NCI-H2227 treated with DMSO at 0.1 percent for 48 hours (cell line): ENCODE results near the gene MBTPS1.

Experiments used
- DNase-seq: peaks from one replicate; lab custom pipeline; 2025; lab: John Stamatoyannopoulos, UW

MBTPS1 gene

DNA sequence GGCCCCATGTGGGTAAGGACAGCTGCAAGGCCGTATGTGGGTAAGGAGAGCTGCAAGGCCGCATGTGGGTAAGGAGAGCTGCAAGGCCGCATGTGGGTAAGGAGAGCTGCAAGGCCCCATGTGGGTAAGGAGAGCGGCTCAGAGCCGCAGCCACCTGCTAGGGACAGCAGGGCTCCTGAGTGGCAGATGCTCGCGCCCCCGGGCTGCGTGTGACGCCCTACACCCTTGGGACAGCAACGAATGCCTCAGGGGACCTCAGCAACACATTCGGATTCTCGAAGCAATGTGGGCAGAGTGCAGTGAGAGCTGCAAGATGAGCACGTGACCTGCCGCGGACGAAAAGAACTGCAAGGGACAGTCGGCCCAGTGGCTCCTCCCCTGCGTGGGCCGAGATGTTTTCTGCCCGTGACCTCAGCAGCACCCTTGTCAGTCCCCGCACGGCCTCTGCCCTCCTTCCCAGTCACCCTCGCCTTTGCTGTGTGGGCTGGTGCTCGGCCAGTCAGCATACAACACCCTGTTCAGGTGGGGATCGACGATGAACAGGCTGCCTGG lies 64.6 kb downstream of the MBTPS1 start:
- DNase-seq, result no peak

DNA sequence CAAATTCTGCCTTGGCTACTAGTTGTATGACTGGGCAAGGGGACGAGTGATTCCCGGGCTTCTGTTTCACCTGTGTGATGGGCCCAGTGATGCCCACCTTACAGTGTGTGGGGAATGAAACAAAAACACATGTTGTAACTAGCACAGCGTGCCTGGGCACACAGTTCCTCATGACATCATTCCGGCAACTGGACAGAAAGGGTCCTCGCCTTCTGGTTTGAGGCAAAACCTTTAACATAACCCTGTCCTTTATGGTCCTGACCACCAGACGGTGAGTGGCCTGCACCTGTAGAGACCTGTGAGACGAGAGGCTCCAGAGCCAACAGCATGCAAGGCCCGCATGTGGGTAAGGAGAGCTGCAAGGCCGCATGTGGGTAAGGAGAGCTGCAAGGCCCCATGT lies 66.4 kb downstream of the MBTPS1 start:
- DNase-seq, result no peak

DNA sequence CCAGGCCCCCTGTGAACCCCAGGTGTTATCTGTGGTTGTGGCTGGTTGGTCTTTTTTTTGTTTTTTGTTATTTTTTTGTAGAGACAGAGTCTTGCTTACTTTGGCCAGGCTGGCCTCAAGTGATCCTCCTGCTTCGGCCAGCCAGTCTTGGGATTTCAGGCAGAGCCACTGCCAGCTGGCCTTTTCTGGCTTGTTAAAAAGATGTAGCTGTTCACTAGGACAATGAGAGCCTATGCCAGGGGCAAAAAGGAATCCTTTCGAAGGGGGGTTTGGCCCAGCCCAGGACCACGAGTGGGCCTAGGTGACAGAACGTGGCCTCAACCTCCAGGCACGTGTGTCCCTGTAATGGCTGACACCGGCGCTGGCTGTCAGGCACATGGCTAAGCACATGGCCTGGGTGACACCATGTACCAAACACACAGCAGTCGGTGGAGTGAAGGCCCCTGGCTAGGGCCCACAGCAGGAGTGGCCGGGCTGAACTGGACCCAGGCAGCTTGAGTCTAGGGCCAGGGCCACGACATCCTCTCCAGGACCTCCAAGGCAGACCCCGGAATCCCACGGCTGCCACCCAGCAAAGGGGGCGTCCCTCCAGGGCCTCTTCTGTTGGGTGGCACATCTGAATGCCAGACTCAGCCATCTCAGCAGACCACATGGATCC lies 67.2 kb downstream of the MBTPS1 start:
- no peak for DNase-seq

DNA sequence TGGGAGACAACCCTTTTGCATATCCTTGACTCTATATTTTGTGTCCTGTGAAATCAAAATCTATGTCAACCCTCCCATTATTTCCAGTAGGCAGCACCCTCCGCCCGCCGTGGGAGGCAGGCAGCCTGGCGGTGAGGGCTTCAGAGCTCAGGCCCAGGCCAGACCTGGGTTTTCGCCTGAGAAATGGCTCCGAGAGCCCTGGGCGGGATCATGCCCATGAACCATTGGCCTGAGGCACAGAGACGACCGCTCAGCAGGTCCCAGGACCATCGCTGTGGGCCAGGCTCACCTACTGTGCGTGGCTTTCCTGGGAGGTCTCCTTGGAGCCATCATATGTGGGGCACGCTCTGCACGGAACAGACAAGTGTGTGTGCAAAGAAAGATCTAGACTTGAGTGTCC lies 67.9 kb downstream of the MBTPS1 start:
- no peak for DNase-seq

DNA sequence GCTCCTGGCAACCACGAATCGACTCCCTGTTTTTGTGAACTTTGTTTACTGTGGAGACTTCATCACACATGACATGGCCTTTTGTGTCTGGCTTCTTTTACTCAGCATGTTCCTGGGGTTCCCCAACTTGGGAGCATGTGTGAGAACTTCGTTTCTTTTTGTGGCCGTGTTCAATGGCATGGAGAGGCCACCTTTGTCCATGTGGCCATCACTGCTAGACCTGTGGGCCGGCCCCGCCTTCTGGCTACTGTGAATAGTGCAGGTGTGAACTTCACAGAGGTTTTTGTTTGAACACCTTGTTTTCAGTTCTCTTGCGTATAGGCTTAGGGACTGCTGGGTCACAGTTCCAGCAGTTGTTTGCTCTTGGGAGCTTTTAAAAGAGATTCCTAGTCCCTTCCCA lies 68.5 kb downstream of the MBTPS1 start:
- no peak for DNase-seq

DNA sequence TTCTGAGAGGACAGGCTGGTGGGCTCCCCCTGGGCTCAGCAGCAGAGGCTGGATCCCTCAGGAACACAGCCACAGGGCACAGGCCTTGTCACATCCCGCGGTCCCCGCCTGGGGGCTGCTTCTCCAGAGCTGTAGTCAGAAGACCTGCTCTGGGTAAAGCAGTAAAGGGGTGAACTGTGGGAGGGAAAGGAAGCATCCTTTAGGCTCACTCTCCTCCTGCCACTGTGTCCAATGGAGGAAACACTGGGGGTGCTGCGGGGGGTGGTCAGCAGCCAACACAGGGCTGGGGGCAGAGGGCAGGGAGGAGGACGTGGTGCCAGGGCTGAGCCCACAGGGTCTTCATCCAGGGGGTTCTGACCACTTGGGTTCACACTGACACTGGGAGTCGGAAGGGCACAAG lies 69.1 kb downstream of the MBTPS1 start:
- no peak for DNase-seq

DNA sequence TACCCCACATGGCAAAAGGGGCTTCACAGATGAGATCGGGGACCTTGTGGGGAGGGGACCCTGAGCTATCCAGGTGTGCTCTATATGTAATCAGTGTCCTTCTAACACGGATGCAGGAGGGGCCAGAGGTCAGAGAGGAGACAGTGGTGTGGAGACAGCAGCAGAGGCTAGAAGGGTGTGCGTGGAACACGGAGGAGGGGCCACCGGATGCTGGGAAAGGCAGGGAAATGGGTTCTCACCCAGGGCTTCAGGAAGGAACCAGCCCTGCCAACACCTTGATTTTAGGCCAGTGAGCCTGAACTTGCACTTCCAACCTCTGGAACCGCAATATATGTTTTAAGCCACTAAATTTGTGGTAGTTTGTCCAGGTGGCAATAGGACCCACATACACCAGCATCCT lies 69.5 kb downstream of the MBTPS1 start:
- DNase-seq, result no peak

DNA sequence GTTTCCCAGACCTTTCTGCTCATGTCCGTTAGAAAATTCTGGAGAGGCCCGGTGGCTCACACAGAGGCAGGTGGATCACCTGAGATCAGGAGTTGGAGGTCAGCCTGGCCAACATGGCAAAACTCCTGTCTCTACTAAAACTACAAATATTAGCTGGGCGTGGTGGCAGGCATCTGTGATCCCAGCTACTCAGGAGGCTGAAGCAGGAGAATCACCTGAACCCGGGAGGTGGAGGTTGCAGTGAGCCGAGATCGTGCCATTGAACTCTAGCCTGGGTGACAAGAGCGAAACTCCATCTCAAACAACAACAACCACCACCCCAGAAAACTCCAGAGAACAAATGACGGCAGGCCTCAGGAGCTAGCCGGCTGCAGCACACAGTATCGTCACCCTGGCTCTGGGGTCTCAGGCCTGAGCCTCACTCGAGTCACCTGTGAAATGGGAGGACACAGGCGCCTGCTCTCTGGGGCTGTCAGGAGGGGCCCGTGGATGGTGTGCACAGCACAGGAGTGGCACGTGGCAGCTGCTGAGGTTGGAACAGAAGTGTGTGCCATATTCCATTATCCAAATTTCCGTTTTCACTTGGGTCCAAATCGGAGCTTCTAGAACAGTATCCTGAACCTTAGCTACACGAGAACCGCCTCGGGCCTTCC lies 70.8 kb downstream of the MBTPS1 start:
- DNase-seq, result no peak

DNA sequence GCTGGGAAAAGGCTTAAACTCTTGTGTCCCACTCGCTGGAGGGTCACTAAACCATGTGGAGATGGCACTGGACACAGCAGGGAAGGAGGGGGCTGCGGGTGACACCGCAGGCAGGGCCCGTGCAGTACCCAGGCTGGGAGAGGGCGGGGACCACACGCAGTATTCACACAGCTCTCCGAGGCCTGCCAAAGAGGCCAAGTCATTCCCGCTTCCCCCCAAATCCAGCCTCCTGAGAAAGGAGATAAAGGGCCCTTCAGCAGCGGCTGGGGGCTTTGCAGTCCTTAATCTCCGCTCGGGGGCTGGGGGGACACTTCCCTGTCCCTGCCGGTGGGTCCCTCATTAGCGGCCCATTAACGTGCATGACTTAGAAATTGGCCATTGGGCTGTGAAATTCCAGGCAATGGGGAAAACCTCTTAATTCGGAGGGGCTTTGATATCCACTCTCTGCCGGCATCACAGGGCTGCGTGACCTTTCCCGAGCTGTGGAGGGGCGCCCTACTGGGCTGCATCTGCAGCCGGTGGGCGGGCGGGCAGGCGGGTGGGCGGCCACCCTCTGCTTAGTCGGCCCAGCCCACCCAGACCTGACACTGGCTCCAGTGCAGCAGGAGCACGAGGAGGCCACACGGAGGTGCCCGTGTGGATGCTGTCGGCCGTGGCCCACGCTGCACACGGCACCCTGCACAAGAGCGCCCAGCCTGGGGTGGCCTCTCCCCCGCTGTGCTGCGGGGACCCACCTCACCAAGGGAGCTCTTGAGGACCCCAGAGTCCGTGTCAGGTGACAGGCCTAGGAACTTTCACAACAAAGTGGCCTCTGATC lies 71.5 kb downstream of the MBTPS1 start:
- no peak for DNase-seq

DNA sequence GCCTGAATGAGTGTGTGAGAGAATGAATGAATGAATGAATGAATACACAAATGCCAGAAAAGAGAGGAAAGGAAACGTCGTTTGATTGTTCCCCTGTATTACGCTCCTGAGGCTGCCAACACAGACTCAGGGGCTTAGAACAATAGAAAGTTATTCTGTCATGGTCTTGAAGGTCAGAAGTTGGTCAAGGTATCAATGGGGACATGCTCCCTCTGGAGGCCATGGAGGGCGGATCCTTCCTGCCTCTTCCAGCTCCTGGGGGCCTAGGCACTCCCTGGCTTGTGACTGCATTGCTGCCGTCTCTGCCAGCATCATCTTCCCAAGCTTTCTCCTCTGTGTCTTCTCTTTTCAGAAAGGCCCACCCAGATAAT lies 72.6 kb downstream of the MBTPS1 start:
- no peak for DNase-seq

DNA sequence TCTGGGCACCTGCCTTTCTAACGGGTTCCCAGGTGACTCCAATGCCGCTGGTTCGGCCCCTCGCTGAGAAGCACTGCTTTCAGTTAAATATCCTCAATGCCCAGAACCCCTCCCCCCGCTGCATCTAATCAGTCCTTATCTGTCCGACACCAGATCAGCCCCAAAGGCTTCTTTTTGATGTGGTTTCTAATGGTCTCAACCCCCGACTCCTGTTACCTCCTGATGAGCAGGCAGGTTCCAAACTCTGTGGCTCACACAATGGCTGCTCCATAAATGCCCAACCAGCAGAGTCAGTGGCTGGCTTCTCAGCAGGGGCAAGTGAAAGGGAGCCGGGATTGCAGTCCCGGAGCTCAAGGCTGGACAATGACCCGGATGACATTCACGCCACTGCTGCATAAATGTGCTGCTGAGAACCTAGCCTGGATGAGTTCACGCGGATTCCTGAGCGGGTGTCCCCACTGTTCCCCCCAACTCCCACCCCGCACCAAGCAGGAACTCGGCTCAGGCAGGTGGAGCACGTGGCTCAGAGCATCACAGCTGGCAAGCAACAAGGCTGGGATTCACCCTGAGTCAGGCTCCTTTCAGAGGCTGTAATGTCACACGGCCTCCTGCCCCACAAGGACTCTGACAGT lies 73.1 kb downstream of the MBTPS1 start:
- no peak for DNase-seq

DNA sequence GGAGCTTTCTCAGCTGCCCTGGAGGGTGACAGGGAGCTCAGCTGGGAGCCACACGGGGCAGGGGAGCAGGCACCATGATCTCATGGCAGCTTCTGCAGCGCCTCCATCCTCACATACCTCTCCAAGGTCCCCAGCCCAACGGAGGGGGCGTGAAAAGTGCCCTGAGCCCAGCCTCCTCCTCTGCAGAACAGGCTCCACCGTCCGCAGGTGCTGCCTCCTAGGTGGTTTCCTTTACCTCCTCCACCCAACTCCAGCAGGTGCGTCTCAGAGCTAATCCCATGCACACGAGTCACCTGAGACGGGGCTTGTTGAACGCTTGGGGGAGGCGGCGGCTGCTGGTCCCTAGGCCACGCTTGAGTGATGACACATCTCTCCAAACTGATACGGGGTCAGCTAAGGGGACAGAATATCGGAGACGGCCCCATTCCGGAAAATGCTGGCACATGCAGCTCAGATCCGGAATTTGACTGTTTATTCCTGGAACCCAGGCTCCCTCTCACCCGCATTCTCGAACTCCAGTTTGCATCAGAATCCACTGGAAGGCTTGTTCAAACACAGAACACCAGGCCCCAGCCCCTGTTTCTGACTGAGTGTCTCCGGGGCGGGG lies 73.8 kb downstream of the MBTPS1 start:
- DNase-seq, result no peak

DNA sequence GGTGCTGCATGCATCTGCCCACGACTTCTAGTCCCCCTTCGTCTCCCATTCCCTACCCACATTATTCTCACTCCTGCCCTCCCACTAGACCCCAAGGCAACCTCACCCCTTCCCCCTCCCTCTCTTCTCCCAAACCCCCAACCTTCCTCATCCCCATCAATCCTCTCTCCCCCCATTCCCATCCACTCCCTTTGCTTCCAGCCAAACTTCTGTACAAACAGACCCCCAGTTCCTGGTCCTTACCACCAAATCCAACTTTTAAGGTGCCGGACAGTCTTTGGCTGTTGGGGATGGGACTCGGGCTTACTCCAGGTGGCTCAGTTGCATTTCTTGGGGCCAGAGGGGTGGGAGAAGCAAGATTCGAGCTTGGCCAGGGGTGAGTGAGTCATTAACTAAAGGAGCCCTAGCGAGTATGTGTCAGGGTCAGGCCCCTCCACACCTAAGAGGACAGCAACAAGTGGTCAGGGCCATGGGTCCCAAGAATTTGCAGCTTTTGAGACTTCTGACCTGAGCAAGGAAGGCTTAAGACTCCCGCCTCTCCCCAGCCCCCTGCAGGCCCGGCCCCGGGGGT lies 74.3 kb downstream of the MBTPS1 start, which contains the start of gene SLC38A8:
Gene SLC38A8, minus strand, starts transcription at position 488 of the 571 bp plus-strand sequence. CDS start 638 bp downstream, outside the sequence.
- DNase-seq, result no peak

DNA sequence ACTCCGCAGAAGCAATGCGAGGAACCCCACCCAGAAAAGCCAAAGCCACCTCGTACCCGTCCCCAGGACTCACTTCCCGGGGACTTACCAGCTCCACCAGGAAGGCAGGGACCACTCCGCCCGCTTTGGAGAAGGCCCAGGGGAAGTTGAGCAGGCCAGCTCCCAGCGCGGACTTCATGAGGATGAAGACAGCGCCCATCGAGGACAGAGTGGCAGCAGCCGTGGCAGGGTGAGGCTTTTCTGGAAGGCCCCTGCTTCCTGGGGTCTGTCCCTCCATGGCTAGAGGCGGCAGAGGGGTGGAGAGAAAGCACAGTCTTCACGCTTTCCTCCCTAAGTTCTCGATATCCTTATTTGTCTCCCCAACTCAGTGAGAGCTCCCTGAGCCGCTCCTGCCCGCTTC lies 74.9 kb downstream of the MBTPS1 start:
- no peak for DNase-seq

DNA sequence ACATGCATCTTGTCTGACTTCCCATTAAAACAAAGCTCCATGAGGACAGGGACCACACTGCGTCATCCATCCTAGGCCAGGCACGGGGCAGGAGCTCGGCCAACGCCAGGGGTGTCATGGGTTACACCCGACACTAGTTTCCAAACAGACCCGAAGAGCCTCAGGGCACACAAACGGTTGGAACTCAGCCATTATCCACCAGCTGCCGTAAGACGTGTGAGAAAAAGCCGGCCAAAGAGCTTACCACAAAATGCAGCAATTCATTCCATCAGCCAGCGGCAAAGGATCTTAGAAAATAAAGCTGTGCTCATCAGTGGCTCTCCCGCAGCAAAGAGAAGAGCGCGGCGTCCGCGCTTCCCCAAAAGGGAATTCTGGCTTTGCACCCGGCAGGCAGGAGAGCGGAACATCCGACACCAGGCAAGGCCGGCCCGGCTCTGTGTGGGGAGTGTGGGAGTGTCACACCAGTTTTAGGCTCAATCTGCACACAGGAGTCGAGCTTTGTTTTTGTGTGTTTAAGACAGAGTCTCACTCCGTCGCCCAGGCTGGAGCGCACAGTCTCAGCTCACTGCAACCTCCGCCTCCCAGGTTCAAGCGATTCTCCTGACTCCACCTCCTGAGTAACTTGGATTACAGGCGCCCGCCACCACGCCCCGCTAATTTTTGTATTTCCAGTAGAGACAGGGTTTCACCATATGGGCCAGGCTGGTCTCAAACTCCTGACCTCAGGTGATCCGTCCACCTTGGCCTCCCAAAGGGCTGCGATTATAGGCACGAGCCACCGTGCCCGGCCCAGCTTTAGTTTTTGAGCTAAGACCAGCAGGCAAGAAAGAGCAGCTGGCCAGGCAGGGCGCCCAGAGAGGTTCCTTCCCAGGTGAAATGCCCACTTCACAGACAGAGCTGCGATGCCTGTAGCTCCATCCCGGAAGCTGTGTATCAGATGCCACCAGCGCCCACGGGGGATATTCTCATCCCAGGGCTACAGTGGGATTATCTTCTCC lies 75.6 kb downstream of the MBTPS1 start:
- no peak for DNase-seq

DNA sequence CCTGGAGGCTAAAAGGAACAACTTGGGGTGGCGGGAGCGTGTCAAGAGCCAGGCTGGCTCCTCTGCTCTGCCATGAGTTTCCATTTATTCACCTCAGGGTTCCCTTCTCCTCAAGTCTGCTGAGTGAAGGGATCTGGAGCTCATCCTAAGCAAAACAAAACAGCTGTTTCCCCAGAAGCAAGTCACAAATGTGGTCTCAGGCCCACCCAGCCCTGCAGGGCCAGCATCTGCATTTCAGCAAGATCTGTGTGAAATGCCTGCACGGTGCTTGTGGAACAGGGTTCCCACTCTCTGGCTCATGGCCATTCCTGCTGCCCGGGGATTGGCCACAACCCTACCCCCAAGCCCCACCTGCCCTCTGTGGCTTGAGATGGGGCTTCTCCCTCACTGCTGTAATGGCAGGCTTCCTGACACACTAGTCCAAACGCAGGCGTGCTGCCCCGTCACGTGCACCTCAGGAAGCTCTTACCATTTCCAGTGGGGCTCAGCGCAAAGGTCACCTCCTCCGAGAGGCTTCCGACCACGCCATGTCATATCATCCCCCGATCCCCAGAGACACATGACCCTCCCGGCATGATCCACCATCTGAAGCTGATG lies 76.4 kb downstream of the MBTPS1 start:
- no peak for DNase-seq

DNA sequence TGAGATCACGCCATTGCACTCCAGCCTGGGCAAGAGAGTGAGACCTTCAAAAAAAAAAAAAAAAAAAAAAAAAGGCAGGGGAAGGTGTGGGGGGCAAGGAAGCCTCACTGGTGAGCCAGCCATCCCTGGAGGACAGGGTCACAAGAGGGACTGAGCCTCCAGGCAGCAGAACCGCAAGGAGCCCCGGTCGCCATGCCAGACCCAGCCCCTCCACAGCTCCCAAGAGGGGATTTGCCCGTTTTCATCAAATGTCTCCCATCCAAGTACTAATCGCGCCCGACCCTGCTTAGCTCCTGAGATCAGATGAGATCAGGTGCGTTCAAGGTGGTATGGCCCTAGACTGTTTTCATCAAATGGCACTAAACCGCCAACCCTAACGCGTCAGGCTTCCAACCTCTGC lies 77.0 kb downstream of the MBTPS1 start:
- DNase-seq, result no peak

DNA sequence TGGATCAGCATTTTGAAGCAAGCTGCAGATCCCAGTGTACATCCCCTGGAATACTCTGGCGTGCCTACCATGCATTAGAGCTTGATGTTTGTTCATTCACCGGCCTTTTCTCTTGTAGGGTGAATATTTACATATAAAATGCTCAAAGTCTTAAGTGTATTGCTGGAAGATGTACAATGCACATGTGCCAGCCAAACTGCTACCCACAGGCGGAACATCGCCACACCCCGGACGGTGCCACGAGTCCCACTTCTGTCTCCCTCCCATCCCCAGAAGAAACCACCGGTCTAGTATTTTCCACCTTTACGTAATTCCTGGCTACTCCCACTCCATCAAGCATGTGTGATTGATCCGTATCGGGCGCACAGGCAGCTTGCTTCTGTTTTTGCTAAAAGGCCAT lies 78.3 kb downstream of the MBTPS1 start:
- DNase-seq, result no peak

DNA sequence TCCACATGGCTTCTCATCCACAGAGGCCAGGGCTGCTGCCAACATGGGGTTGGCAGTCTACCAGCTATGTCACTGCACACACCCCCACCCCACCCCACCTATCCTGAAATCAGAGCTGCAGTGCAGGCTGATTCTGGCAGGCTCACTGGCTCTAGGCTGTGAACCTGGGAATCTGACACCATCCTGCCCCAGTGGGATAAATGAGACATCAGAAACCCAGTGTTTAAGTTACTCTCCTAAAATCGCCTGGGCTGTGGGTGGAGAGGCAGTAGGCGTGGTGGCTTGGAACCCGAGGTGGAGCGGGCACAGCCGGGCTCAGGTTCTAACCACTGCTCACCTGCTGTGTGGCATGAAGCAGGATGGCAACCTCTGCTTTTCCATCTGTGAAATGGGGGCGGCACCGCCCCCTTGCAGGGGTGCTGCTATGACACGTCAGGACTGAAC lies 79.7 kb downstream of the MBTPS1 start:
- no peak for DNase-seq

DNA sequence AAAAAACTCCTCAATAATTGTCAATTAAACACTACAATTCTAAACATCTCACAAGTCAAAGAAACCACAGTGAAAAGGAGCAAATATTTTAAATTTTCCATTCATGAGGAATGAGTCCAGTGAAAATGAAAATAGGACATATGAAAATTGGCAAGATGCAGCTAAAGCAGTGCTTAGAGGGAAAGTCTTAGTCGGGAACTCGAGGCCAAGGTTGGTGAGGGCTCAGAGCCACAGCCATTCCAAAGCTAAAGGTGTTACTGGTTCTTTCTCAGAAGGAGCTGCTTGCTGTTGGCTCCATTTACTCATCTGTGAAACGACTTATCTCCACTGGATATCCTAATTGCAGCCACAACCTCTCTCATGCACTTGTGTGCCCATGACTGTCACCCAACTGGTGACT lies 80.6 kb downstream of the MBTPS1 start:
- no peak for DNase-seq
